Mucosa of gallbladder (tissue), 1 donor: ENCODE data around the gene PBX1. TPM values are rescaled to one million over a fixed set of nuclear protein-coding genes. Genes with fewer than 3 reads are reported as not detected.

Source experiments
- DNase-seq: peaks from one replicate; pipeline ENCODE4 v3.0.0-alpha.2; 2020; ENCODE audit warnings: low spot score
- total RNA-seq: library from RNA; stranded (reverse); gene quantifications from one replicate; pipeline ENCODE4 v1.2.1, GENCODE V29; 2021
- donor health status: DM: no; HTN: no; CAD: no.

The PBX1 gene
- total RNA-seq, 1 donor from 2014 or later = 175 TPM

DNA sequence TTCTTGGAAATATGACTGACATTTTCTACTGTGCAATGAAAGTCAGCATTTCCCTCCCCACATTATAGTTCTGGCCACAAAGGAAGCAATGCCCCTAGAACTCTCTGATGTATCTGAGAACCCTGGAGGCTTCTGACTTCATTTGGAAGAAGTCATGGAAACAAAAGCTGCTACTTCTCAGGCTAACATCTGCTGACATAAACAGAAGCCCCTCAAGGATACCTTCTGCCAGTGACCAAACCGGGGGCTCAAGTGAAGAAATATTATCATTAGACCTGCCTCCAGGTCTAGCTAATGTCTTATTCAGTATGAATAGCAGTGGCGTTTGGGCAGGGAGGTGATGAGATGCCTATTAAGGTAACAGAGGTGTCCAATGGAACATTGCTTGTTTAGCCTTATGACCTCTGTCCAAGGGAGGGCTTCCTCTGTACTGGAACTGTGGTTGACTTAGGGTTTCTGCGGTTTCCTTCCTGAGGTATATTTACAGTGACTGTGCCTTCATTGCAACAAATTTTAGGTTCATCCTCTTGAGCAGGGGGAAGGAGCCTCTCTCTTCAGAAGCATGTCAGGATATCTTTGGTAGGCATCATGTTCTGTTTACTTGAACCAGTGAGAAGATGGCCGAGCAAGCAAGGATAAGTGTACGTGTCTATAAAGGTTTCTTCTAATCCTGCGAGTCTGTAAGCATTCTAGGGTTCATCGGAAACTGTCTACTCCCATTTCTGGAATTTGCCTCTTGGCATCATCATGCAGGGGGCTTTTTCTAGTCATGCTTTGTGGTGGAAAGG is 161.7 kb downstream of the PBX1 start:
- DNase-seq = no peak

GRCh38 chr1:164721228-164721496 is 162.2 kb downstream of the PBX1 start:
- no peak for DNase-seq

GRCh38 chr1:164723296-164723798 is 164.4 kb downstream of the PBX1 start:
- DNase-seq = no peak

GRCh38 chr1:164725401-164725800 is 166.4 kb downstream of the PBX1 start:
- peak; percentile 49 for DNase-seq

DNA sequence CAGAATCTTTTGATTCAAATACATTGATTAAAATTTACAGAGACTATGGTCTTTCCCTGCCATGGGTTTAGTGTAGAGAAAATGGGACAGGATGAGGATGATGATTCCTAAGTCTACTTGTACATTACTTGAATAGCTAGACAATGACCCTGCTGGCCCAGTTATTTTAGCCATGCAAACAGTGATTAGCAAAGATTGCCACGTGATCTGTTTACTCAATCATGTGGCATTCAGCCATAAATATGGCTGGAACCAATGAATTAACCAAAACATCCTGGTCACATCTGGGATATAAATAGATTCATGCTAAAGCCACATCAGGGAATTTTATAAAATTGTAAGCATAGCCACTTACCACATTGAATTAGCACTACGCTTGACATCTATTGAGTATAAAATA is 167.3 kb downstream of the PBX1 start:
- DNase-seq = no peak

- DNase-seq = no peak
Measured at GRCh38 chr1:164728719-164729118, 169.7 kb downstream of the PBX1 start.

DNA sequence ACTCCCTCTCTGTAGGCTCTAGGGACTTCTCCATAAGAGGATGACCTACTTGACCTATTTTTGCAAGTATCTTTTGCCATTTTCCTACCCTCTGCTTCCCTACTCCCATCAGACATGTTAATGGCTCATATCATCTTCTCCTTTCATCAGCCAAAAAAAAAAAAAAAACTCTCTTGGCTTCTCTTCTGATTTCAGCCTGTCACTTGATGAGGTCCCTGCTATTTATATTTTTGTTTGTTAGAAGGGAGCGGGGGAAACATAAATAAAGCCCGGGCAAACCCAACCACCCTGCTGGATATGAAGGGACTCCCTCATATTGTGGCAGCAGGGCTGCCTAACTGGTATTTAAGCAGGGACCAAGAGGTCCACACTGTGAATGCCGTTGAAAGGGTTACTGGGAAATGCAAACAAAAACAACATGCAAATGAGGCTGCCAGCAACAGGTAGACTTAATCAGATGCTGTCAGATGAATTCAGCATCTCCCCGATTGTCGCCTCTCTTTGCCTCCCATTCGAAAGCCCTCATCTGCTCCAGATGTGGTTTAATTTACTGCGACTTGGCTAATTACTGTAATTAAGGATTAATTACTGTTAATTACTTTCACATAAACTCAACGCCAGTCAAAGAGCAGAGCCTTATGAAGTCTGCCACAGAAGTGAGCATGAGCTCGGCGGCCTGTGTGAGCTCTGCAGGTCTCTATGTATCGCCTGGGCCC is 172.3 kb downstream of the PBX1 start:
- no peak for DNase-seq

DNA sequence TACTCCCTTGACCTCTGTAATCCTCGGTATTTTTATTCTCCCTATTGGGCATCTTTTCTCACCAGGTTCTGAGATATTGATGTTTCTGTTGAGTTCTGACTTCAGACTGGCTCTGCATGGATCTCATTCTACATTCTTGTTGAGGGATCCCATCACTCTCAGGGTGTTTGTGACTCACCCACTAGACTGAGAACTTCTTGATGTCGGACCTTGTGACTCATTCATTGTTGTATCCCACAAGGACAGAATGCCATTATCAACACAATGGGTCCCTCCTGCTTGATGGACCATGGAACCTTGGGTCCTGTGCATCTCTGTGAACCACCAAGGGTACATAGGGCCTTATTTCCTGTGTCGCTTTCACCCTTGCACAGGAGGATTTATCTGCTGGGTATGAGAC is 174.1 kb downstream of the PBX1 start:
- DNase-seq = no peak

DNA sequence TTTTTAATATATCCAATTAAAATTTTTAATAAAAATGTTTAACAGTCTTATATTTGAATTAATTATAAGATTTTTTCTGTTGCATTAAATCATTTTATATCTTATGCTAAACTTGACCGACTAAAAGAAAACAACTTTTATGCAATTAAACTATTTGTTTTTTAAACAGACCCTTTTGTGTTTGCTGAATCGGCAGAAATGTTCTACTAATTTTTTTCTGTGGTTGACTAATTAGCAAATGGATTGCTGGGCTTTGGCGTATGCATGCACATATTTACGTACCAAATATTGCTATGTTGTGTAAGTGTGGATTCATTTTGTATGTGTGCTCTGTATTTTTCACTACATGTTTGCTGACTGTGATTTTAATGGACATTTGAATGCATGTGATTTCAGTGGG is 174.8 kb downstream of the PBX1 start:
- DNase-seq = no peak

DNA sequence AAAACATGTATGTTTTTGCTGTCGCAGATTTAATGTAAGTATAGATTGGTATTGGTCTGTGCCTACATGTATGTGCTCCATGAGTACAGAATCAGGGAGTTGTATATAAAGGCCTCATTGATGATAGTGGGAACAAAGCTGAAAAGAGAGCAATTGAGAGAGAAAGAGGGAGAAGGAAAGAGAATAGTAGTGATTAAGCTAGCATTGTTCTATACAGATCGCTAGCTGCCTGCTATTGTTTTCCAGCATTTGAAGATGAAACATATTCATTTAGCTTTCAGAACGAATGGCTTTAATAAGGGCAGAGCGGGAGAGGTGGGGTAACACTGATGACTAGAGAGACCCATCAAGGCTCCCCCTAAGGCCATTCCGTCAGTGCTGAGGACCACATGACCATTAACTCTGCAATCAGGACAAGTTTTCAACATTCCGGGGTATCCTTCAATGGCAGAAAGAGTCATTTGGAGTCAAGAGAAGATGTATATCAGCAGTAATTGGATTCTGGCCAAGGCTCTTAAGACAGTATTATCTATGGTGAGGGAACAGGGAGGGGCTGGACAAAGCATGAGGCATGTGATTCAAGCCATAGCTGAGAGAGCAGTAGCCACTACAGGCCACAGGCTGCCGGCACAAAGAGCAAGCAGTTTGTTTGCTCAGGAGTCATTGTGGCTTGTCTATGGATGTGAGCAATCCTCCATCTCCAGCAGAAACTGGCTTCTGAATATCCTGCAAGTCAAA is 176.5 kb downstream of the PBX1 start:
- DNase-seq = peak; percentile 48

DNA sequence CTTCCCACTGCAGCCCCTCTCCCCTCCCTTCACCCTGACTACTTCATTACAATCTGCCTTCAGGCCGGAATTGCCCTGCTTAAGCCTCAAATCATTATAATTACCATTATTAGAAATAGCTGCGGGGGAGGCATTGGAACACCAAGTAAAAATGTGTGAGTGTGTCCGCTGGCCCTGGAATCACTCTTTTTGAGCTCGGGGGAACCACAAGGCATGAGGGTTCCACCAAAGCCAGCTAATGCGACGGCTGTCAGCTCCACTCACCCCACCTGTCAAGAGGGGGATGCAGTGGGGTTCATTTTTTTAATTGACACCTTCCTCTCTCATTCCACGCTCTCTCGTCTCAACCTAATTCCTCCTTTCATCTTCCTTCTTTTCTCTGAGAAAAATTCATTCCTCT is 177.2 kb downstream of the PBX1 start:
- DNase-seq = no peak

DNA sequence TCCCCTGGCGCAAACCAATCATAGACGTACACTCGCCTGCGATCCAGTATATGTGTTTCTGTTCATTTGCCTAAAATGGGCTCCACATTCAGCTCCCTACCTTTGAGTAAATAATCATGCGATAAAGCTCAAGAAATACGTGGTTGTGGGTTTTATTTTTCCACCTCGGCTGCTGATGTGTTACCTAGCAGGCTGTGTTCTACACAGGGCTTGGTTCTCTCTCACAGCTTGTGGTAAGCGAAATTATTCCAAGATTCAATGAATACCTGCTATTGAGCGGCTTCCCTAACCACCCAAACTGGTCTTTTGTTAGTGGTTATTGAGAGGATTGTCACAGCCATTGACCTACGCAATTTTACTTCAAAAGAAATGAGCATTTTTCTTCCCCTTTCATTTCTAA is 180.2 kb downstream of the PBX1 start:
- no peak for DNase-seq

DNA sequence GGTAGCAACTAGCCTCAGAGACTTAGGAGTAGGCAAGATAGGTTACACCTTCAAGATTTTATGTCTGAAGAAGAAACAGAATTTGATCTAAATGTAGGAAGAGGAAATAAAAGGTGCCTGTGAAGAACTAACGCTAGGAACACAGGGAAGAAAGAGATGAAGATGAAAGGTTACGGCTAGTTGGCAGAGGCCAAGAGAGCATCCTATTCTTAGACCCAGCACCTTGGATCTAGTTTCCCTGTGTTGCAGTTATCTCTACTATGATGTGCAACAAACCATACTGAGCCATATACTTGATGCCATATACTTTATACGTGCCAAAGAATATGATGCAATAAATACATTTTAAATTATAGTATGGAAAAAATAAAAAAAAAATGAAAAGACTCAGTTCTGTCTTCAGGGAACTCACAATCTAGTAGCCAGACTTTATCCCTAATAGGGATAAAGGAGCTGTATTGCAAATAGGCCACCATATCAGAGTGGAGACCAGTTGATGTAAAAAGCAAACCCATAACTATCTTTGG is 181.1 kb downstream of the PBX1 start:
- no peak for DNase-seq

DNA sequence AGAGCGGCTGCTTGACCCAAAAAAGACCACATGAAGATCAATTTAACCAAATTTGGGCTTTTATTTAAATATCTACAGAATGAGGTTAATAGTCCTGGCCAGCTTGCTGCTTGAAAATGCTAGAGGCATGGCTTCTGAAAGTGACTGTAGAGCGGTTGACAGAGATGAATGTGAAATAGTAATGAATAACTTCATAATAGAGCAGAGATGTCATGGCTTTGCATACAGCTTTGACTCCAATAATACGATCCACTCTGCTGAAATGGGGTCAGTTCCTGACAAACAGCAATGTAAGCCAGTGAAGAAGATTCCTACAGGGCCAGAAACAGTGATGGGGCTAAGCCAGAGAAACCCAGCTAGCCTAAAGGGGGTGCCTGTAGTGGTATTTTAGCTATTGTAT is 183.8 kb downstream of the PBX1 start:
- DNase-seq = no peak

DNA sequence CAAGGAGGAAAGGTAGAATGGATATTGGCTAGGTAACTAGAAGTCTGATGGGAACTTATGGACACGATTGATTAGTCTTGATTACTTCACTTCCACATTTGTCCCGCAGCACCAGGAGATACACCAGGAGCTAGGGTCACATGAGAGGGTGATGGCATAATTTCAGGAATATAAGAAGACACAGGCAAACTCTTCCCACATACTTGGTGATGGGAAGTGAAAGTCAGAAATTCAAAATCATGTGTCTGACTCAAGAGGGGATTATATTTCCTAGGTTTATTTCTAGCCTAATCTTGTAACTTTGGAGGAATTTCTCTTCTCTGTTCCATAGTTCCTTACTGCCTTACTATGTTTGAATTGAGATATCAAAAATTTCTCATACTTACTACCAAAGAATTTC is 185.0 kb downstream of the PBX1 start:
- DNase-seq = no peak

DNA sequence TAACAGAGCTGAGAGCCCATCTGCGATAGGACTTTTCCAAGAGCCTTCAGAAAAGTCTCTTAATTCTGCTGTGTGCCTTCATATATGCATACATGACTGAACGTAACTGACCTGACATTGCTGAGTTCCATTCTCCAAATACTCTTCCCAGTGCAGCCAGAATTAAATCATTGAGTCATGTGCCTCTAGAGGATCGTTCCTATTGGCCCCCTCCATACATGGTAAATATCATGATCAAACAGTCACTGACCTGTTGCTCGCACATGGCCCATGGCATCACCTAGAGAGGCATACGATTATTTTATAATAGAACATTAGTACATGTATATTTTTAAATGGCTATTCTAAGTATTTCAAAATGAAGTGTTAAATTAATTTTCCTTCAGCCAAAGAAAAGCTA is 186.8 kb downstream of the PBX1 start:
- DNase-seq = no peak

- DNase-seq = no peak
Measured at GRCh38 chr1:164746632-164747031, 187.6 kb downstream of the PBX1 start.

DNA sequence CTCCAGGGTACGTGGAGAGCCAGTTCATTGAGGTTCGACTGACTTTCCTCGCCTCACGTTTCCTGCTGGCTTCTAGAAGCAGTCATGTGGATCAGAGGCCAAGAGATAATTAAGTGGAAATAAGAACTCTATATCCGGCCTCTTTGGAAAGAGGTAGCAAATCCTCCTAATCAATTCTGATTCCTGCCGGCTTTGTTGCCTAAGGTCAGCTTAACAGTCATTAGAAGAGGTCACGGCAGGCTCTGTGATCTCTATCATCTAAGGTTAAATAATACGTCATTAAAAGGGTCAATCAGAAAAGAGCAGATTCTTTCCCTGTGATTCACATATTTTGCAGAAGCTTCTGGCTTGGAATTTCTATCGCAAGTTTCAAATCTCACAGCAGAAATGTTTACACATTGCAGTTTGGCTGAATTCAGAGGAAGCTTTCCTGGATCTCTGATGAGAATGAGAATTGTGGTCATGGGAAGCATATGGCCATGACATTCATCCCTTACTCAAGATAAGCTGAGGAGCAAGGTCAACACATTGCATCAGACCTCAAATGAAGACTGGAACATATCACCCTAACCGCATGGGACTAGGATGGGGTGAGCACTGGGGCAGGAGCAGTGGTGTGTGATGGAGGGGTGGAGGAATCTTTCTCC is 189.4 kb downstream of the PBX1 start:
- DNase-seq = peak; percentile 51

GRCh38 chr1:164753521-164754077 is 194.6 kb downstream of the PBX1 start:
- no peak for DNase-seq

DNA sequence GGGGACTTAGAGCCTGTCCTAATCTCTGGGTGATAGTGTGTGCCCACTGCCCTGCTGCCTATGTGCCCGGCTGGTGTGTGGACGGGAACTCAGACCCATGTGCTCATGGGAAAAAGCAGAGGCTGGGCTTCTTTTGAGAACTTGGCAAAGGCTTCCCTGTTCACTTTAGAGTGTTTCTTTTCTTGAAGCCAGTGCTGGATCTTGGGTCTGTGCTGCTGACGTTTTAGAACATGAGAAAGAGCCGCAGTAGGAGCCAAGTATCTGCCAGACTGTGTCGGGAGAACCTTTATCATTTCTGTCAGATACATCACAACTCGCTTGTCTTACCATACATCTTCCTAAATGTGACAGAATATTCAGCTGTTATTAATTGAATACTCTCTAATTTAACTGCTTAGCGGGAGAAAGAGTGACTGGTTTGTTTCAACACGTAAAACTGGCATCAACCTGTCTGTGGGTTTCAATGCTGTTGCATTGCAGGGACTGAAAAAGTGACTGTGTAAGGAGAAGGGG is 195.2 kb downstream of the PBX1 start:
- peak; percentile 34 for DNase-seq

DNA sequence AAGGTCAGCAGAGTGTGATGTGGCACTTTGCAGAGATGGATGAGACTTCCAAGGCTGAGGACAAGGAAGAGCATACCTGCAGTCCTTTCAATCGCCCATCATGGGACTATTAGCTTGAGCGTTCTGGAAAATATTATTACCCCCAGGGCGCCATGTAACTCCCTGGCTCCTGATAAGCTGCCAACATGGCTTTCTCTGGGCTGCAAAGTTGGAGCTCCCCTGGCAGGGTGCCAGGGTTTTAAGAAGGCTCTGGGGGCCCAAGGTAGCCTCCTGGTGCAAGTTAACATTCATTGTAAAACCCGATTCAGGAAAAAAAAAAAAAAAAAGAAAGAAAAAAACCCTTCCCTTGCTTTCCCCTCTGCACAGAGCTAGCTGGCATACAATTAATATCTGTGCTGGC is 196.7 kb downstream of the PBX1 start:
- no peak for DNase-seq
